A673 (cell line): ENCODE data around the gene TMEM60.

ENCODE experiments used
- EZH2 ChIP-seq: fragments of 200-600 bp; sonication (generic); IDR thresholded peaks from 2 replicates; pipeline ENCODE4 v1.6.1; 2017; ENCODE audit warnings: borderline replicate concordance, low read depth, mild to moderate bottlenecking, mixed read lengths, antibody characterized with exemption, low read length; ENCODE audit not compliant: poor library complexity, severe bottlenecking
- TF ChIP-seq, protein P1 (sequence below): fragments of 300-800, 200-600 bp; sonication (generic); conservative IDR thresholded peaks from 2 replicates; pipeline ENCODE4 v1.5.1; 2017; ENCODE audit warnings: low read depth, mild to moderate bottlenecking, antibody characterized with exemption, low read length, moderate library complexity, mixed read lengths

GRCh38 chr7:77811516-77812289, 13.5 kb upstream of the TMEM60 start:
- TF ChIP-seq, protein P1, sequence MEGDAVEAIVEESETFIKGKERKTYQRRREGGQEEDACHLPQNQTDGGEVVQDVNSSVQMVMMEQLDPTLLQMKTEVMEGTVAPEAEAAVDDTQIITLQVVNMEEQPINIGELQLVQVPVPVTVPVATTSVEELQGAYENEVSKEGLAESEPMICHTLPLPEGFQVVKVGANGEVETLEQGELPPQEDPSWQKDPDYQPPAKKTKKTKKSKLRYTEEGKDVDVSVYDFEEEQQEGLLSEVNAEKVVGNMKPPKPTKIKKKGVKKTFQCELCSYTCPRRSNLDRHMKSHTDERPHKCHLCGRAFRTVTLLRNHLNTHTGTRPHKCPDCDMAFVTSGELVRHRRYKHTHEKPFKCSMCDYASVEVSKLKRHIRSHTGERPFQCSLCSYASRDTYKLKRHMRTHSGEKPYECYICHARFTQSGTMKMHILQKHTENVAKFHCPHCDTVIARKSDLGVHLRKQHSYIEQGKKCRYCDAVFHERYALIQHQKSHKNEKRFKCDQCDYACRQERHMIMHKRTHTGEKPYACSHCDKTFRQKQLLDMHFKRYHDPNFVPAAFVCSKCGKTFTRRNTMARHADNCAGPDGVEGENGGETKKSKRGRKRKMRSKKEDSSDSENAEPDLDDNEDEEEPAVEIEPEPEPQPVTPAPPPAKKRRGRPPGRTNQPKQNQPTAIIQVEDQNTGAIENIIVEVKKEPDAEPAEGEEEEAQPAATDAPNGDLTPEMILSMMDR: no peak
- no peak for TF ChIP-seq EZH2
